ENCODE measurements around the gene TRRAP.

The TRRAP gene

DNA sequence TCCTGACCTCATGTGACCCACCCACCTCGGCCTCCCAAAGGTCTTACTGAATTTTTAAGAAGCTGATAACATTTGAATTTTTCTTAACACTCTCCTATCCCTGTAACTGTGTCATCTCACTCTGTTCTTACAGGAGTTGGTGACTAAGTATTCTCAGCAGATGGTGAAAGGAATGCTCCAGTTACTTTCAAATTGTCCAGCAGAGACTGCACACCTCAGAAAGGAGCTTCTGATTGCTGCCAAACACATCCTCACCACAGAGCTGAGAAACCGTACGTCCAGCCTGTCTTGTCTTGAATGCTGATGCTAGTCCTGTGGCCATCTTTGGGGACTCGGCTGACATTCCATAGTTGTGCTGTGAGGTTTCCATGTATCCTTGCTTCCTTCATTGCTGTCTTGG, 24.9 kb downstream of the TRRAP start:
- no peak for DNase-seq

DNA sequence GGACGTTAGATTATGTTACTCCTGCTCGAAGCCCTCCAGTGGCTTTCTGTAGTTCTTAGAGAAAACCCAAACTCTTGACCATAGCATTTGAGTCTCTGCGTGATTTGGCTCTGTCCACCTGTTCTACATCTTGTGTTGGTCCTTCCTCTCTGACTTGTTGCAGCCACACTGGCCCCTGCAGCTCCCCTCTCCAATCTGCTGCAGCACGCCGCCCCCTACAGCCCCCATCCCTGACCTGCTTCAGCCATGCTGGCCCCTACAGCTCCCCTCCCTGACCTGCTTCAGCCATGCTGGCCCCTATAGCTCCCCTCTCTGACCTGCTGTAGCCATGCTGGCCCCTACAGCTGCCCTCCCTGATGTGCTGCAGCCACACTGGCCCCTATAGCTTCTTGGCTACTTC, 29.2 kb downstream of the TRRAP start:
- no peak for DNase-seq

DNA sequence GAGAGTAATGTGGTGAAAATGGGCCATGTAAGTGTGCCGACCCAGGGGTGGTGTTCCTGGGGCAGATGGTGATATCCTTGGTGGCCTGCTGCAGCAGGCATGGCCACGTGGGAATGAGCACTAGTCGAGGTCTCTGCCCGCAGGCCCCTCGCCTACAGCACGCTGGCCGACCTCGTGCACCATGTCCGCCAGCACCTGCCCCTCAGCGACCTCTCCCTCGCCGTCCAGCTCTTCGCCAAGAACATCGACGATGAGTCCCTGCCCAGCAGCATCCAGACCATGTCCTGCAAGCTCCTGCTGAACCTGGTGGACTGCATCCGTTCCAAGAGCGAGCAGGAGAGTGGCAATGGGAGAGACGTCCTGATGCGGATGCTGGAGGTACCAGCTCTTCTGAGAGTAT, 30.3 kb downstream of the TRRAP start:
- no peak for DNase-seq

DNA sequence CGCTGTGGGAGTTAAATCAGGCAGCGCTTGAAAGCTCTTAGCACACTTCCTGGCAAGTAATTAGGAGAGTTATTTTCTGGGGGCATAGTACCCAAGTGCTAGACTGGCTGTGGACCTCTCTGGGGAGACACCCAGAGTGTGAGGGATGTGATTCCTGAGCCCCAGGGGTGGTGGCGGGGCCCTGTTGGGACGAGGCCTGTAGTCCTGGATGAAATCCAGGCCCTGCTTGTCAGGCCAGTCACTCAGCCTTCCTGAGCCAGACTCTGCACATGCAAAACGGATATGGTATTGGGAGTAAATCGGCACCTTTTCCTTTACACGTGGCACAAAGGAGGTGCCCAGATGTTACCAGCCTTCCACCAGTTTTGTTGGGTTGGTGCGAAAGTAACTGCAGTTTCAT, 31.2 kb downstream of the TRRAP start:
- no peak for DNase-seq

DNA sequence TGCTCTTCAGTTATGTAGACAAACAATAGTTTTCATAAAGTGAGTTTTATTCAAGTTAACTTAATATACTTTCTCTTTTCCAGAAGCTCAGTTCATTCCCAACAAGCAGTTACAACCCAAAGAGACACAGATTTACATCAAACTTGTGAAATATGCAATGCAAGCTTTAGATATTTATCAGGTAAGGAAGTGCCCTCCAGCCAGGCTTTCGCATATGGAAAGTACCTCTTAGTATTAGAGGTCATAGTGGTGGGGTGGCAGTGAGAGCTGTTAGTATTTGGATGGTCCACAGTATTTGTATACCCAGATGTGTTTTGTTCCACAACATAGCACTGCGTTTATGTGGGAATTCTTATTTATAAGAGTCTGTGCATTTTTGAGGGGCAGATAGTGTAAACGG, 32.1 kb downstream of the TRRAP start:
- no peak for DNase-seq

DNA sequence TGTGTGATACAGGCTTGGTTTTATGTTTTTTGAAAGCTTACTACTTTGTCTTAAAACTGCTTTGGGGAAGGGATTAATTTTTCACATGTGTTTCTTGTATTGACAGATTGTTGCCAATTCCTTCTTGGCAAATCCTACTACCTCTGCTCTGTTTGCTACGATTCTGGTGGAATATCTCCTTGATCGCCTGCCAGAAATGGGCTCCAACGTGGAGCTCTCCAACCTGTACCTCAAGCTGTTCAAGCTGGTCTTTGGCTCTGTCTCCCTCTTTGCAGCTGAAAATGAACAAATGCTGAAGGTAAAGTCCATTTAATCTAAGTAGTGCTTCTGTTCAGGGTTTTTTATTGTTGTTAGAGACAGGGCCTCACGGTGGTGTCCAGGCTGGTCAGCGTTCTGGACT, 33.6 kb downstream of the TRRAP start:
- DNase-seq, result peak; percentile 92 to 94

DNA sequence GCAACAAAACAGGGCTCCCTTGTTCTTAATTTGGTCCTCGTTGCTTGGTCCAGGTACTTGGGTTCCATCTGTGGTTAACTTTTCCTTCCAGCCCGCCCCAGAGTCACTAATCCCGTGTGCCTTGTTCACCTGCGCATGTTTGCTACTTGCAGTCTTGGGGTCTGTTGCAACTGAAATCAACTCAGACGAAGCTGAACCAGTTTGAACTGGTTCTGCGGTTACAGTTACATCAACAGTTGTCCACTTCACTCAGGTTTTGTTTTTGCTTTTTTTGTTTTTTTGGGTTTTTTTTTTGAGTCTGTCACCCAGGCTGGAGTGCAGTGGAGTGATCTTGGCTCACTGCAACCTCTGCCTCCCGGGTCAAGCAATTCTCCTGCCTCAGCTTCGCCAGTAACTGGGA, 34.7 kb downstream of the TRRAP start:
- no peak for DNase-seq

DNA sequence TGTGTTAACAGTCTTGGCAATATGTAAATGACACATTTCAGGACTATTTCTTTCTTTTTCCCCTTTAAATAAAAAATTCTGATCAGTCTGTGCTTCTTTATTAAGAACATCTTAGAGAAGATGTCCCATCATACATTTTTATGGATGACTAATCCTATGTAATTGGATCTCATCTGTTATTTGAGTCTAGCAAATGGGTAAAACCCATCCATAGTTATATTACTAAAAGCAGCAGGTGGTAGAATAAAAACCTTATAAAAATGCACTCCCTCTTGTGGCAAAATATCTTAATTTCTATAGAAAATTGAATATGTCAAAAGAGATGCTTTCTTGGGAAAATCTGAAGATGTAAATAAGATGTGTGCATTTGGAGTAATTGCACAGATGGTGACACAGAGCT, 35.3 kb downstream of the TRRAP start:
- DNase-seq, result no peak

DNA sequence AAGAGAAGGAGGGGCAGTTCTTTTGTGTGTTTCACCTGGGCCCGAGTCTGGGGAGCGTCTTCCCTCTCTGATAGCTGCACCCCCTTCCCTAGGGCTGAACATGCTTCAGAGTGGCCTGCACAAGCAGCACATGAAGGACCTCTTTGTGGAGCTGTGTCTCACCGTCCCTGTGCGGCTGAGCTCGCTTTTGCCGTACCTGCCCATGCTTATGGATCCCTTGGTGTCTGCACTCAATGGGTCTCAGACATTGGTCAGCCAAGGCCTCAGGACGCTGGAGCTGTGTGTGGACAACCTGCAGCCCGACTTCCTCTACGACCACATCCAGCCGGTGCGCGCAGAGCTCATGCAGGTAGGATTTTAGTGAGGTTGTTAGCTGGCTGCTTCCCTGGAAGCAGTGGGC, 39.0 kb downstream of the TRRAP start:
- no peak for DNase-seq

DNA sequence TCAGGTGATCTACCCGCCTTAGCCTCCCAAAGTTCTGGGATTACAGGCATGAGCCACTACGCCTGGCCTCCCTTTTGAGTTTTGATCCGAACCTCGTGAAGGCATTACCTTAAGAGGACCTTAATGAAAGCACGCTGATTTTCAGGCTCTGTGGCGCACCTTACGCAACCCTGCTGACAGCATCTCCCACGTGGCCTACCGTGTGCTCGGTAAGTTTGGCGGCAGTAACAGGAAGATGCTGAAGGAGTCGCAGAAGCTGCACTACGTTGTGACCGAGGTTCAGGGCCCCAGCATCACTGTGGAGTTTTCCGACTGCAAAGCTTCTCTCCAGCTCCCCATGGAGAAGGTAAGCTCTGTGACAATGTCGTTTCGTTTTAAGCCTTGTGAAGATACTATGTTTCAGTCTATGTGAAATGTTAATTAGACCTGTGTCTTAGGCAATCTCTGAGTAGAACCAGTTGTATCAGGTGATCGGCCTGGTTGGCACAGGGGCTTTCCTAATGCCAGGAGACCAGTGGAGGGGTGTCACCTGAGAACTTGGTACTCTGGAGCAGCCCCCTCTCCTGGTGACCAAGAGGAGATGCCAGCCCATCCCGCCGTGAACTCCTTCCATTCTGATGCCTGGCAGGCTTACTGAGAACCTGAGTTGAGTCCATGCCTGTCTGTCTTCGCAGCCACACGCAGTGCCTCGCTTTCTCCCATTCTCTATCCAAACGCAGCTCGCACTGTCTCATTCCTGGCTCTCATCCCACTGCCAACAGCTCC, 43.5 kb downstream of the TRRAP start:
- no peak for DNase-seq

DNA sequence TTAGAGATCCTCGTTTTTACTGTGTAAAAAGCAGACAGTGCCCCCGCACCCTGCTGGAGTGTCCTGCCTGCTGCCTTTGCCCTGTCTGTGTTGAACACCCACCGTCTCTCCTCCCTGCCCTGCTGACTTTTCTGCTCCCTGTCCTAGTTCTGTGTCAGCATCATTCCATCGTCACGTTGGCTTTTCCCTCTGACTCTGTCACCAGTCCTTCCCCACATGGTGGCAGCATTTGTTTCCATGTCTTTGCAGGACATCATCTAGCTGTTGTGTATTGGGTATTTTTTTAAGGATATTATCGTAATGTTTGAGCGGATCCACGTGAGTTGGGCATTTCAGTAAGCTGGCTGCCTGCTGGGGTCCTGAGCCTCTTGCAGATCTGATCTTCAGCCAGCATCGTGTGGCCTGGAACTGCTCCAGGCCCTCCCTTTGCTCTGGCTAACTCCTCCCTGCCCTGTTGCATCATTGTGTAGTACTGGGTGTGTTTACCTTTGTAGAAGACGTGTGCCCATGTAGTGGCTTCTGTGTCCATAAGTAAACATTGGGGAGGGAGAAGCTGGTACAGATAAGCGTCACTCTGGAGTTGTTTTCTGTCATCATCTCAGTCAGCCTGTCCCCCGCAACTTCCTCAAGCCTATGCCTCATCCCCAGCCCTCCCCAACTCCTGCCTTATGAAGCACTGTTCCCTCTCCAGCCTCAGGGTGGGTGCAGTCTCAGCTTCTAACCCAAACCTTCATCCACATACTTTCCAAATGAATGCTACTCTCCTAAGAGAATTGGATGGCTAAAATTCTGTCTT, 44.3 kb downstream of the TRRAP start:
- DNase-seq, result peak; percentile 57 to 61

DNA sequence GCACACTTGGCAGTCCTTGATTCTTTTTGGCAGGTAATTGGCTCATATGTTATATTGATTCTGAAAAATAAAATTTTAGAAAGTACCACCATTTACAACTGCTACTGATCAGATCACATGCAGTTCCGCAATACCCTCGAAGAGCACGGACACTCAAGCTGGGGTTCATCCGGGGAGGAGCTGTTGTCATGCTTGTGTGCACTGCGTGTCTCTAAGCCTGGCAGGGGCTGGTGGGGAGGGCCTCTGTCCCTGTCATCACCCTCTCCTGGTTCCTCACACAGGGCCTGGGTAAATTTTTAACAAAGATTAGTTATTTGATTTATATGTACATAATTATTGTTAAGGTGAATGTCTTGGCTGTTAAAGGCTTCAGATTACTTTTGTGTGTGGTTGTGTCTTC, 45.2 kb downstream of the TRRAP start:
- no peak for DNase-seq

DNA sequence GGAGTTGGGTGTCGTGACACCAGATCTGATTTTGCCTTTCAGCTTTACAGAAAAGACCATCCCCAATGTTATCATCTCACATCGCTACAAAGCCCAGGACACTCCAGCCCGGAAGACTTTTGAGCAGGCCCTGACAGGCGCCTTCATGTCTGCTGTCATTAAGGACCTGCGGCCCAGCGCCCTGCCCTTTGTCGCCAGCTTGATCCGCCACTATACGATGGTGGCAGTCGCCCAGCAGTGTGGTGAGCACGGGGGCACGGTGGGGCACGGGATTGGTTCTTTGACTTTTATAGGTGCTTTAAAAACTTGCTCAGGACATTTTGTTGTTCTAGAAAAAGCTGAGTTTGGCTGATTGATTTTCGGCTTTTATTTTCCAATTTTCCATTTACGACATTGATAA, 48.8 kb downstream of the TRRAP start:
- DNase-seq, result no peak

DNA sequence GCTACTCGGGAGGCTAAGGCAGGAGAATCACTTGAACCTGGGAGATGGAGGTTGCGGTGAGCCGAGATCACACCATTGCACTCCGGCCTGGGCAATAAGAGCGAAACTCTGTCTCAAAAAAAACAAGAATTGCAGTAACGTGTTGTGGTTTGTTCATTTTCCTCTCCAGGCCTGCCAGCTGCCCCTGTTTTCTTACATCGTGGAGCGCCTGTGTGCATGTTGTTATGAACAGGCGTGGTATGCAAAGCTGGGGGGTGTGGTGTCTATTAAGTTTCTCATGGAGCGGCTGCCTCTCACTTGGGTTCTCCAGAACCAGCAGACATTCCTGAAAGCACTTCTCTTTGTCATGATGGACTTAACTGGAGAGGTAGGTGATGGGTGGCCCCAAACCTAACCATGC, 52.1 kb downstream of the TRRAP start:
- no peak for DNase-seq

DNA sequence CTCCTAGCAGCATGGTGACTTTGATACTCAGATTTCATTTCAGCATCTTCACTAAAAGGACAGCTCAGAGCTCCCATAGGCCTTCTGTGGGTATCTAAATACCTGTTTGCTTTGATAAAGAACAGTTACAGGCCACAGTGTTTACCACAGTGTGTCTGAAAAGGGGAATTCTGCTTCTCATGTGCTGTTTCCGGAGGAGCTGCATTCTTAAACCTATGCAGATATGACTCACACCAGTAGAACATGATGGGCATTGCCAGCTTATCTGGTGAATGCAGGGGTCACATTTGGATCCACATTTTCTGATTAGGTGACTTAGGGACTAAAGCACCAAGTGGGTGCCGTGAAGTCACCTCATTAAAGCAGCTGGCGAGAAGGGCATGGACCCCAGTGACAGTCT, 52.6 kb downstream of the TRRAP start:
- no peak for DNase-seq

DNA sequence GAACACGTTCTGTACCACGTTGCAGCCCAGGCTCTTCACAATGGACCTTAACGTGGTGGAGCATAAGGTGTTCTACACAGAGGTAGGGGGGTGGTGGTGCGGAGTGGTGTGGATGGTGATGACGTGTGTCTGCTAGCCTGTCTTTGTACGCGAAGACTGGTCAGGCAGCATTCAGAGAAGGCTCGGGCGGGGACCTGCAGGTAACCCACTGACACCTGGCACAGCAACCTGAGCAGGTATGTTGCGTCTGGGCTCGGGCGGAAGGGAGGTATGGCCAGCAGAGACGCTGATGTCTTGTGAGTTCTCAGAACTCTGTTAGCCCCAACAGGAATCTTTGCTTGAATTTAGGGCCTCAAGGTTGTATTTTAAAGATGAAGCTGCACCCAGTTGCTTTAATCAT, 55.0 kb downstream of the TRRAP start:
- DNase-seq, result no peak

DNA sequence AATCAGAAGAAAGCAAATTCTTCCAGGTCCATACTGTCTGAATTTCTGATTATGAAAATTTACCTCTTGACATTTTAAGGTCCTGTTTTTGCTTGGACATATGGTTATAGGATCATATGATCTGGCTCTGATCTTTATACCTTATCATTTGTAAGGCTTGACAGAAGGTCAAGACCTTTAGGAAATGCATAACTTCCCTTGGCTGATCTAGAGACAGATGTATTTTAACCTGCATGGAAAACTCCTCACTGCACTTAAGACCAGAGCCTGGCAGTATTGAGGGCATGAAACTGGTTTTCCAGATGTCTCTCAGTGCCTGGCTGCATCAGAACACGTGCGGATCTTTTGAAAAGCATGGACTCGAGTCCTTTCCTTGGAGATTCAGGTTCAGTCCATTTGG, 55.9 kb downstream of the TRRAP start:
- no peak for DNase-seq

DNA sequence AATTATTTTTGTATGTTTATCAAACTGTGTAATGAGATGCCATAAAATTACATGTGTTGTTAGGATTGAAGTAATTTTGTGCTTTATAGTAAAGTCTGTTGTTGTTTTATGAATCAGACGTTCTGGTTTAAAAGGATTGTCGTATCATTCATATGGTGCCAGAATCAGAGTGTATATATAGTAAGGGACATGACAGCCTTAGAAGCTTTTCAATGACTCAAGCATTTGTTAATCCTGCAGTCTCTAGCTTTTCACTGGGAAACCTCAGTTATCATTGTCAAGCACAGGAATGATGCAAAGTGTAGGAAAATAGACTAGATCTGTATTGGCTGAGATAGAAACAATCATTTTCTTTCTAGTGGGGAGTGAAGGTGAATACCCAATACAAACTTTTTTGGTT, 57.5 kb downstream of the TRRAP start:
- no peak for DNase-seq

DNA sequence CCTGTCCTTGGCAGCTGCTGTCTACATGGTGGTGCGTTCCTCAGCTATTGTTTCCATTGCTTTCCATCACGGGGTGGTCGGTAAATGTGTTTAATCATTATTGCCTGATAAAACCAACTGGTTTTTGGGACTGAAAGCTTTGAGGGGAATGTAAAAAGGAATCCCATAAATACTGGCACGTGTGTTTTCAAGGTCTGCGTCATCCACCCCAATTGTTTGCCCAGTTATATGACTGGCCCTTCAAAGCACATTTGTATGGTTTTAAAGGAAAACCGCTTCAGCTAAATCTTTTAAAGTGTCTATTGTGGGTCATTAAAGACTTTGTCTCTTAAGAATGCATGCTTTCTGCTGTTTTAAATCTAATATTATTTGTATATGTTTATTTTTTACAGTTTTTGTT, 65.0 kb downstream of the TRRAP start:
- no peak for DNase-seq

DNA sequence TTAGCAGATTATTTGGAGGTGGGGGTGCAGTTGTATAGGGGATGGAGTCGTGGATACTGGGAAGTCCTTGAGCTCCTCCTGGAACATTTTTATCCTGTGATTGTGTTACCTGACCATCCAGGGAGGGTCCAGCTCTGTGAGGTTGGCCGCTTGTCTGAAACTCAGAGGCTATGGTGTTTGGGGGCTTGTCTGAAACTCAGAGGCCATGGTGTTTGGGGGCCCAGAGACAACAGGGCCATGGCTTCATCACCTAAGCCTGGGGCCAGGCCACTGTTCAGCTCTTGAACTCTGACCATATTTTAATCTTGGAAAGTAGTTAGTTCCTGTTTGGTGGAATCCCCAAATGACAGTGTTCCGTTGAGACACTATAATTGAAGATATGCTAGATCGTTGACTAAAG, 66.1 kb downstream of the TRRAP start:
- no peak for DNase-seq

DNA sequence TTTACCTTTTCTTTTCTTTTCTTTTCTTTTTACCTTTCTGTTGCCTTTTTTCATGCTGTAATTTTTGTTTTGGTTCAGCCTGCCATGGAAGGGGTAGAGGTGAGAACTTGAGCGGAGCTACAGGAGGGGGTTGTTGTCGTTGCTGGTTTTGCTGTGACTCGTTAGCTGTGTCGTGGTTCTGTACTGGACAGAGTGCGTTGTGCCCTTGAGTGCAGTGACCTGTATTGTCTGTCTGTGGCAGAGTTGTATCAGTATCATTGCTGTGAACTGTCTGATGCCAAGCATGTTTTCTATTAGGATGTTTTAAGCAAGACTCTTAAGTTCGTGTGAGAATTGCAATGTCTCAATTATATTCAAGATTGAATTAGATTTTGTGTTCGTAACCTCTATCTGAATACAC, 67.5 kb downstream of the TRRAP start:
- DNase-seq, result no peak

DNA sequence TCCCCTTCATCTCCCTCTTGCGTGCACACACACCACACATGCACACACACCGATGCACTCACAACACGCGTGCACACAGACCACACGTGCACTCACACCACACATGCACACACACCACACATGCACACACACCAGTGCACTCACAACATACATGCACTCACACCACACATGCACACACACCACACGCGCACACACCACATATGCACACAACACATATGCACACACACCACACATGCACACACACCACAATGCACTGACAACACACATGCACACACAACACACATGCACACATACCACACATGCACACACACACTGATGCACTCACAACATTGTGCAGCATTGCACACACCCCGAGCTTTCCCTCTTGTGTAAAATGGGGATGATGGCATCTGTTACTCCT, 68.1 kb downstream of the TRRAP start:
- no peak for DNase-seq

DNA sequence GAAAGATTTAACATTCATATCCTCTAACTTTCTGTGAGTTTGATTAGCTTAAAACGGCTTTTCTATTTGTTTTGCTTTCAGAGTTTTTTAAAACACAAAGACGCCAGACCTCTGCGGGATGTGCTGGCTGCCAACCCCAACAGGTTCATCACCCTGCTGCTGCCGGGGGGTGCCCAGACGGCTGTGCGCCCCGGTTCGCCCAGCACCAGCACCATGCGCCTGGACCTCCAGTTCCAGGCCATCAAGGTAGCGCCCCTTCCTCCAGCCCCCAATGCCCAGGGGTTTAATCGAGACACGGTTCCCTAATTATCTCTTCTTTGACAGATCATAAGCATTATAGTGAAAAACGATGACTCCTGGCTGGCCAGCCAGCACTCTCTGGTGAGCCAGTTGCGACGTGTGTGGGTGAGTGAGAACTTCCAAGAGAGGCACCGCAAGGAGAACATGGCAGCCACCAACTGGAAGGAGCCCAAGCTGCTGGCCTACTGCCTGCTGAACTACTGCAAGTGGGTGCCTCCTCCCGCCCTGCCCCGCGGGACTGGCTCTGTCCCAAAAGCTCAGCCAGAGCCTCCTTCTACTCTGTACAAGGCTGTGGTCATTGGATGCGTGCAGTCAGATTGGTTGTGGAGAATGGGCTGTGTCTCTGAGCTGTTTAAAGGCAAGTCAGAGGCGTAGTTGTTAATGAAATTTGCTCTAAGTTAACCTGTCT, 71.2 kb downstream of the TRRAP start:
- DNase-seq, result no peak

DNA sequence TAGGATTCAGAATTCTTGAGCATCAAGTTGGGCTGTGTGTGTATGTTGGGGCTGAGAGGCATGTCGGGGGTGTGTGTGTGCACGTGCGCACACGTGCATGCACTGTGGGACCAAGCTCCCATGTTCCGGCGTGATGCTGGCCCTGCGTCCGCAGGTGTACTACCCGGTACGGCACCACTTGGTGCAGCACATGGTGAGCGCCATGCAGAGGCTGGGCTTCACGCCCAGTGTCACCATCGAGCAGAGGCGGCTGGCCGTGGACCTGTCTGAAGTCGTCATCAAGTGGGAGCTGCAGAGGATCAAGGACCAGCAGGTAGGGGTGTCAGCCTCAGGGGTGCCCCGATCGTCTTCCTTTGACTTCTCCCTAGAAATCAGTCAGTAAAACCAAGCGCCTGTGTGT, 77.7 kb downstream of the TRRAP start:
- DNase-seq, result no peak

Data from cerebellar nuclear complex (tissue), 1 donor.